Neutrophil (primary cell): ENCODE results near the gene ORM2.

Experiments
- H3K27ac ChIP-seq: fragments of 200-600 bp; sonication (generic); 2 replicates; pipeline ENCODE4 v1.5.1; 2016; ENCODE audit warnings: mild to moderate bottlenecking, moderate library complexity
- H3K27me3 ChIP-seq: fragments of 200-600 bp; sonication (generic); 2 replicates; pipeline ENCODE4 v1.6.0; 2016; ENCODE audit warnings: mild to moderate bottlenecking
- H3K36me3 ChIP-seq: fragments of 200-600 bp; sonication (generic); 2 replicates; pipeline ENCODE4 v1.5.1; 2017
- H3K4me1 ChIP-seq, 2 experiments: fragments of 200-600 bp in 1 of 2; sonication (generic) in 1 of 2; 1 replicate in 1 of 2; 2 replicates in 1 of 2; pipeline versions ENCODE4 v1.5.1 to v1.6.1; 2013 to 2016; ENCODE audit warnings: low read depth in 1 of 2, low read length in 1 of 2, mild to moderate bottlenecking in 1 of 2, moderate library complexity in 1 of 2; ENCODE audit not compliant: control insufficient read depth in 1 of 2, insufficient read depth in 1 of 2
- H3K4me3 ChIP-seq, 2 experiments: fragments of 200-600 bp in 1 of 2; sonication (generic) in 1 of 2; 1 replicate in 1 of 2; 2 replicates in 1 of 2; pipeline ENCODE4 v1.5.1; 2013 to 2016; ENCODE audit warnings: low read depth in 1 of 2, low read length in 1 of 2, mild to moderate bottlenecking in 1 of 2, moderate library complexity in 1 of 2
- H3K9me3 ChIP-seq: fragments of 200-600 bp; sonication (generic); 2 replicates; pipeline ENCODE4 v1.5.1; 2016
- TF ChIP-seq, protein P1 (sequence below): fragments of 200-600 bp; sonication (generic); IDR thresholded peaks from 2 replicates; pipeline ENCODE4 v1.5.1; 2016; ENCODE audit warnings: antibody characterized with exemption

ORM2 gene

DNA sequence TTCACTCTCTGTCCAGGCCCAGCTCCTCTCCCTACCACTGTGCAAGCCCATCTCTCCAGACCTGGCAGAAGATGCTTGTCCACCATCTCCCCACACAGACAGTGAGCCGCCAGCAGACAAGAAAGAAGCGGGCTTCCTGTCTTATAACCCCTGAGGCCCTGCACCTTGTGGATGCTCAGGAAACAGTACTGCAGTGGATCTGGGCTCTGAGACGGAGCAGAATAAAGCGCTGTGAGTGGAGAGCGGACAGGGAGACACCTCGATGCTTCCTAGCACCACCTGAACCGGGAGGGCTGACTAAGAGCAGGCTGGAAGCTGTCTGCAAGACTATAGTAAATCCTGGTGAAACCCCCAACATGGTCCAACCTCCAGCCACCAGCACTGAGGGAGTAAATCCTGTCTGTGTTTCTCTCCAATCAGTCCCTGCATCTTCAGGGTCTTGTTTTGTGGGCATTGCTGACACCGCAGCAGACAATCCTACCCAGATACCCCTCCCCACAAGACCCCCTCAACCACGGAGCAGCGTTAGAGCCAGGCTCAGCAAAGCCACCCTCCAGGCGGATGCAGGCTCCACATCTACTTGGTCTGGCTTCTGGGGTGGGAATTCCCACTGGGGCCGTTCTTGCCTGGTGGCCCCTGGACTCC, 18.7 kb downstream of the ORM2 start:
- Histone ChIP-seq H3K36me3 (peaks cover 100% of the 10 kb centered on the region), H3K9me3 (peaks cover 16% of the 10 kb centered on the region), H3K27ac (peak overlapping the region; percentile 12), H3K4me3 (no peak overlapping the region), H3K27me3 (no peaks in the 10 kb centered on the region), H3K4me1 (no peaks in the 10 kb centered on the region)
- TF ChIP-seq, protein P1, sequence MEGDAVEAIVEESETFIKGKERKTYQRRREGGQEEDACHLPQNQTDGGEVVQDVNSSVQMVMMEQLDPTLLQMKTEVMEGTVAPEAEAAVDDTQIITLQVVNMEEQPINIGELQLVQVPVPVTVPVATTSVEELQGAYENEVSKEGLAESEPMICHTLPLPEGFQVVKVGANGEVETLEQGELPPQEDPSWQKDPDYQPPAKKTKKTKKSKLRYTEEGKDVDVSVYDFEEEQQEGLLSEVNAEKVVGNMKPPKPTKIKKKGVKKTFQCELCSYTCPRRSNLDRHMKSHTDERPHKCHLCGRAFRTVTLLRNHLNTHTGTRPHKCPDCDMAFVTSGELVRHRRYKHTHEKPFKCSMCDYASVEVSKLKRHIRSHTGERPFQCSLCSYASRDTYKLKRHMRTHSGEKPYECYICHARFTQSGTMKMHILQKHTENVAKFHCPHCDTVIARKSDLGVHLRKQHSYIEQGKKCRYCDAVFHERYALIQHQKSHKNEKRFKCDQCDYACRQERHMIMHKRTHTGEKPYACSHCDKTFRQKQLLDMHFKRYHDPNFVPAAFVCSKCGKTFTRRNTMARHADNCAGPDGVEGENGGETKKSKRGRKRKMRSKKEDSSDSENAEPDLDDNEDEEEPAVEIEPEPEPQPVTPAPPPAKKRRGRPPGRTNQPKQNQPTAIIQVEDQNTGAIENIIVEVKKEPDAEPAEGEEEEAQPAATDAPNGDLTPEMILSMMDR = no peak

DNA sequence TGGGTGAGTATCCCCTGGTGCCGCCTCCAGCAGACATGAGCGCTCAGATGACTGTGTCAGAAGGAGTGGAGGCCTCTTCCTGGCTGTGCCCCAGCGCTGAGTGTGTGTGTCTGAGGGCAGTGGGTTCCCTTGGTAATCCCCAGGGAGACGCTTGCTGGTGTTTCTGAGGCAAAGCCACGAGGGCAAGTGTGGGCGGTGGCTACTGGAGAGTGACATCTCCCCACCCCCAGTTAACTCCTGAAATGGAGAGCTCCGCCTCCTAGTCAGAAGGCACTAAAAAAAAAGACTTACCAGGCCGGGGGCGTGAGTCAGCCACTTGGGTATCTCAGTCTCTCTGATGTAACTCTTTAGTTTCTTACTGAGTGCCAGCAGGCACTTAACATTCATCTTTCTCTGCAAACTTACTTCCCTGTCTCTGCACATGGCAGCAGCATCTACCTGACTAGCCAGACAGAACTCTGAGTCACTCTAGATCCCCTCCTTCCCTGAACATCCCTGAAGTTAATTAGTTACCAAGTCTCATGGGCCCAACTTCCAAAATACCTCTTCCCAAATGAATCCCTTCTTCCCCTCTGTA, 19.3 kb downstream of the ORM2 start:
- H3K36me3 ChIP-seq = peaks cover 100% of the 10 kb centered on the region

DNA sequence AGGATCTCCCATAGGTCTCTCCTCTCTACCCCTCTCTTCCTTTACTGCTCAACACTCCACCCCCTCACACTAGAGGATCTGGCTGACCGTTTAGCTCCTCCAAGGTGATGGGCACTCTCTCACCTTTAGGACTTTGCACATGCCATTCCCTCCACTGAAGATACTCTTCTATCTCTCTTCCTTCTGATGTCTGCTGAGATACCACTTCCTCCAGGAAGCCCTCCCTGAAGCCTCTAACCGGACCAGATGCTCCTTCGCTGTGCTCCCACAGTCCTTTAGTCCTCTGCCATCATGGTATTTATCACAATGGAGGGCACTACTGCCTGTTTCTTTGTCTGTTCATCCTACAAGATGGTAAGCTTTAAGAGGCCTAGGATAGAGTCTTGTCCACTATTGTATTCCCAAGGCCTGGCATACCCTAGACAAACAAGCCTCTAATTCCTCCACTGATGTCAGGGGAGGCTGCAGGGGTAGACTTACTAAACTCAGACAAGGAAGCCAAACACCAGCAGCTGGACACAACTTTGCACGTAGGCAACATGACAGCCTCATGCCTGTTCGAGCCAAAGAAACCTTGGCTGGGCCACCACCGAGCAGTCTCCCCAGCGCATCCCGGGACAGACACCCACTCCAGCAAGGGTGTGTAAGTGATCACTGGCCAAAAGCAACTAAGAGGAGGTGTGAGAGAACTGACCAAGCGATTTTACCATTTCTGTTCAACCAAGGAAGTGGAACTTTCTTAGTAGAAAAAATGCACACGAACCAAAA, 20.2 kb downstream of the ORM2 start:
- Histone ChIP-seq H3K4me1 (no peaks in the 10 kb centered on the region), H3K27ac (peak overlapping the region; percentile 12), H3K36me3 (peaks cover 100% of the 10 kb centered on the region), H3K9me3 (peaks cover 16% of the 10 kb centered on the region), H3K4me3 (no peak overlapping the region), H3K27me3 (no peaks in the 10 kb centered on the region)
- TF ChIP-seq, protein P1 = no peak

More for the DNA sequence above, 19.3 kb downstream of the ORM2 start:
- TF ChIP-seq, protein P1 = no peak
- Histone ChIP-seq H3K27ac (peak overlapping the region; percentile 12), H3K4me3 (no peak overlapping the region), H3K9me3 (peaks cover 16% of the 10 kb centered on the region), H3K4me1 (no peaks in the 10 kb centered on the region), H3K27me3 (no peaks in the 10 kb centered on the region)

DNA sequence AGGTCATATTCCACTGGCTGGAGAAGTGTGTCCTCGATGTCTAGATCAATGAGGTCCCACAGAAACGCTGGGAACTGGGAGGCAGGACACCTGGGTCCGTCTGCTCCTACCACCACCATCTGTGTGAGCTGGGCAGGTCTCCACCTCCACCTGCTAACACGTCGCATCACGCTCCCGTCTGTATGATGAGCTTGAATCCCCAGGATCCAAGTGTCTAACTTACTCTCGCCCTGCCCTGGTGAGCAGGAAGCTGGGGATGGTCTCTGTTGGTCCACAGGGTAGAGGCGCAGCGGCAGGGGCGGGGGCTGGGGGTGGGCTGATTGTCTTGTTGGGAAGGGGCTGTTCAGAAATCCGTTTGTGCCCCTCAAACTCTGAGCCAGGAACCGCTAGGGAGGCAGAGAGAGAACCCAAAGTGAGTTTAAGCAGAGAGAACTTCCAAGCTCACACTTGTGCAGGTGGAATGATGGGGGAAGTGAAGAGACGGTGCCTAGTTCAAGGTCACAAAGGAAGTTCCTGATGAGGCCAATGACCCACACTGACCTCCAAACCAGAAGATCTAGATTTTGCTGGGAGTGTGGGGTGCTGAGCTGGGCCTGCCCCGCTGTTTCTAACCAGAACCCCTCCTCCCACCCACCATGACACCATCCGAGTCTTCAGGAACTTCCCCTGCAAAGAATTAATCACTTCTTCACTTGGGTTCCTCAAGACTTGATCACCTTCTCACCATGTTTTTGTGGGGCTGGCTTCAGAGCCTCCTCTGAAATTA, 21.1 kb downstream of the ORM2 start:
- peak overlapping the region; percentile 43 for H3K27ac ChIP-seq
- H3K36me3 ChIP-seq = peaks cover 100% of the 10 kb centered on the region
- no peaks in the 10 kb centered on the region for H3K4me1 ChIP-seq
- H3K27me3 ChIP-seq = no peaks in the 10 kb centered on the region
- peaks cover 10% of the 10 kb centered on the region for H3K9me3 ChIP-seq
- H3K4me3 ChIP-seq = no peak overlapping the region
- TF ChIP-seq, protein P1 = no peak

DNA sequence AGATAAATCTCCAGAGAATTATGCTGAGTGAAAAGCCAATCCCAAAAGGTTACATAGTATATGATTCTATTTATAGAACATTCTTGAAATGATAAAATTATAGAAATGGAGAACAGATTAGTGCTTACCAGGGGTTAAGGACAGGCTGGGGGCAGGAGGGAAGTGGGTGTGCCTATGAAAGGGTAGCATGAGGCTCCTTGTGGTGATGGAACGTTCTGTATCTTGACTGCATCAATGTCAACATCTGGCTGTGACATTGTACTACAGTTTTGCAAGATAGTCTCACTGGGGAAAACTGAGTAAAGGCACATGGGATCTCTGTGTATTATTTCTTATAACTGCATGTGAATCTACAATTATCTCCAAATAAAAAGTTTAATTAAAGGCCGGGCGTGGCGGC, 22.3 kb downstream of the ORM2 start:
- Histone ChIP-seq H3K4me3 (no peak overlapping the region), H3K4me1 (no peaks in the 10 kb centered on the region), H3K36me3 (peaks cover 100% of the 10 kb centered on the region), H3K27ac (peak overlapping the region; percentile 27), H3K27me3 (no peaks in the 10 kb centered on the region), H3K9me3 (peaks cover 7% of the 10 kb centered on the region)
- TF ChIP-seq, protein P1 = no peak
